MM.1S (cell line): ENCODE data around the gene METTL1.
"Not testable (repeated sequence)": the region's sequence is repeated elsewhere in the genome, so short reads cannot be mapped to it uniquely, and the experiment has no call there.

Experiments used
- DNase-seq: peaks from one replicate; pipeline ENCODE4 v3.0.0-alpha.2; 2015
- H2AFZ ChIP-seq: fragments of 300-600 bp; sonication (generic); 2 replicates; pipeline ENCODE4 v1.6.0; 2016; ENCODE audit warnings: antibody characterized with exemption, low read length
- H3F3A ChIP-seq: fragments of 300-600 bp; sonication (generic); 2 replicates; pipeline ENCODE4 v1.6.1; 2016; ENCODE audit warnings: mild to moderate bottlenecking, antibody characterized with exemption, low read length, moderate library complexity, mixed read lengths; ENCODE audit not compliant: insufficient read depth
- H3K27ac ChIP-seq: fragments of 300-600 bp; sonication (generic); 2 replicates; pipeline ENCODE4 v1.5.1; 2016; ENCODE audit warnings: mild to moderate bottlenecking, low read length
- H3K27me3 ChIP-seq: fragments of 300-600 bp; sonication (generic); replicated peaks from 2 replicates; pipeline ENCODE4 v1.6.0; 2016; ENCODE audit warnings: low read length; ENCODE audit not compliant: insufficient read depth
- H3K36me3 ChIP-seq: fragments of 300-600 bp; sonication (generic); replicated peaks from 2 replicates; pipeline ENCODE4 v1.6.1; 2016; ENCODE audit warnings: mild to moderate bottlenecking, low read length, mixed read lengths; ENCODE audit not compliant: insufficient read depth
- H3K4me1 ChIP-seq: fragments of 300-600 bp; sonication (generic); 2 replicates; pipeline ENCODE4 v1.6.1; 2016; ENCODE audit warnings: low read length, mixed read lengths
- H3K4me2 ChIP-seq: fragments of 300-600 bp; sonication (generic); 2 replicates; pipeline ENCODE4 v1.6.0; 2016; ENCODE audit warnings: low read depth, low read length
- H3K4me3 ChIP-seq: fragments of 300-600 bp; sonication (generic); 2 replicates; pipeline ENCODE4 v1.5.1; 2016; ENCODE audit warnings: low read length, mixed read lengths
- H3K79me2 ChIP-seq: fragments of 300-600 bp; sonication (generic); 2 replicates; pipeline ENCODE4 v1.6.1; 2016; ENCODE audit warnings: mixed run types, low read length, mixed read lengths
- H3K9ac ChIP-seq: fragments of 300-600 bp; sonication (generic); 2 replicates; pipeline ENCODE4 v1.6.1; 2016; ENCODE audit warnings: low read length, mixed read lengths
- H3K9me2 ChIP-seq: fragments of 300-600 bp; sonication (generic); replicated peaks from 2 replicates; pipeline ENCODE4 v1.6.1; 2016; ENCODE audit warnings: mild to moderate bottlenecking, low read length, mixed read lengths; ENCODE audit not compliant: insufficient read depth
- H3K9me3 ChIP-seq: fragments of 300-600 bp; sonication (generic); replicated peaks from 2 replicates; pipeline ENCODE4 v1.6.1; 2016; ENCODE audit warnings: mild to moderate bottlenecking, low read length, mixed read lengths; ENCODE audit not compliant: insufficient read depth
- H4K20me1 ChIP-seq: fragments of 300-600 bp; sonication (generic); 2 replicates; pipeline ENCODE4 v1.6.1; 2016; ENCODE audit warnings: mild to moderate bottlenecking, low read length, moderate library complexity, mixed read lengths; ENCODE audit not compliant: insufficient read depth
- EZH2 ChIP-seq: fragments of 300-600 bp; sonication (generic); optimal IDR thresholded peaks from 2 replicates; pipeline ENCODE3; 2017; ENCODE audit warnings: low read depth, mild to moderate bottlenecking, antibody characterized with exemption, low read length, mixed read lengths
- EZH2phosphoT487 ChIP-seq: fragments of 300-600 bp; sonication (generic); IDR thresholded peaks from 2 replicates; pipeline ENCODE4 v1.6.1; 2018; ENCODE audit warnings: antibody characterized with exemption, low read length
- TF ChIP-seq, protein P1 (sequence below): fragments of 300-600 bp; sonication (generic); IDR thresholded peaks from 2 replicates; pipeline ENCODE4 v1.5.1; 2016; ENCODE audit warnings: antibody characterized with exemption, low read length, mixed read lengths

METTL1 gene

DNA sequence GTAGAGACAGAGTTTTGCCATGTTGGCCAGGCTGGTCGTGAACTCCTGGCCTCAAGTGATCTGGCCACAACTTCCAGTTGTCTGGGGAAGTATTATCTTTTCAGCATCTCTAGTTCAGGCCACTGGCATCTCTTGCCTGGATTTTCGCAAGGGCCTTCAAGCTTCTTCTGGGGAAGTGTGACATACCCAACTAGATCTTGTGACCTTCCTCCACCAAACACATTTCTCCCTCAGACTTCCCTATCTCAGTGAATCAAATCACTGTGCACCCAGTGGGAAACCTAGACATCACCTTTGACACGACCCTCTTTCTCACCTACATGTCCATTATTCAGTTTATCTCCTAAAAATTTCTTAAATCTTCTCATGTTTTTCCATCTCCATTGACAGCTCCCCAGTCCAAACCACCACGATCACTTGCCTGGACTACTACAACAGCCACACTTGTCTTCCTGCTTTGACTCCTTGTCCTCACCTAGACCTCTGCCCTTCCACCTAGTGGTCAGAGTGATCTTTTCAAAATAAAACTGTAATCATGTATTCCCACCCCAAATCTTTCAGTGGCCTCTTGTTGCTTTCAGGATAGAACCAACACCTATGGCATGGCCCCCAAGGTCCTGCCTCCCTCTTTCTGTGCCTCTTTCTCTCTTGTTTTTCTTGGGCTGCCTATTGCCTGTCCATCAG, 3.8 kb upstream of the METTL1 start:
- H3K79me2 ChIP-seq = peaks cover 8% of the 10 kb centered on the region
- no peak overlapping the region for H2AFZ ChIP-seq
- no peaks in the 10 kb centered on the region for H3K36me3 ChIP-seq
- H3K4me2 ChIP-seq = no peak overlapping the region
- no peaks in the 10 kb centered on the region for H3K9me3 ChIP-seq
- H4K20me1 ChIP-seq = no peaks in the 10 kb centered on the region
- H3K9ac ChIP-seq = no peak overlapping the region
- H3K27ac ChIP-seq = no peak overlapping the region
- peak; percentile 27 for DNase-seq
- H3K4me3 ChIP-seq = no peak overlapping the region
- 0 out of 2 replicates have a peak, but pooled peaks cover 4% of the 10 kb centered on the region for H3K4me1 ChIP-seq
- TF ChIP-seq, protein P1, sequence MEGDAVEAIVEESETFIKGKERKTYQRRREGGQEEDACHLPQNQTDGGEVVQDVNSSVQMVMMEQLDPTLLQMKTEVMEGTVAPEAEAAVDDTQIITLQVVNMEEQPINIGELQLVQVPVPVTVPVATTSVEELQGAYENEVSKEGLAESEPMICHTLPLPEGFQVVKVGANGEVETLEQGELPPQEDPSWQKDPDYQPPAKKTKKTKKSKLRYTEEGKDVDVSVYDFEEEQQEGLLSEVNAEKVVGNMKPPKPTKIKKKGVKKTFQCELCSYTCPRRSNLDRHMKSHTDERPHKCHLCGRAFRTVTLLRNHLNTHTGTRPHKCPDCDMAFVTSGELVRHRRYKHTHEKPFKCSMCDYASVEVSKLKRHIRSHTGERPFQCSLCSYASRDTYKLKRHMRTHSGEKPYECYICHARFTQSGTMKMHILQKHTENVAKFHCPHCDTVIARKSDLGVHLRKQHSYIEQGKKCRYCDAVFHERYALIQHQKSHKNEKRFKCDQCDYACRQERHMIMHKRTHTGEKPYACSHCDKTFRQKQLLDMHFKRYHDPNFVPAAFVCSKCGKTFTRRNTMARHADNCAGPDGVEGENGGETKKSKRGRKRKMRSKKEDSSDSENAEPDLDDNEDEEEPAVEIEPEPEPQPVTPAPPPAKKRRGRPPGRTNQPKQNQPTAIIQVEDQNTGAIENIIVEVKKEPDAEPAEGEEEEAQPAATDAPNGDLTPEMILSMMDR = peak; percentile 26
- no peak for TF ChIP-seq EZH2
- TF ChIP-seq EZH2phosphoT487 = no peak
- peaks cover 4% of the 10 kb centered on the region; the same call in 1 of the 2 replicates for H3F3A ChIP-seq
- H3K9me2 ChIP-seq = no peaks in the 10 kb centered on the region
- no peaks in the 10 kb centered on the region for H3K27me3 ChIP-seq

DNA sequence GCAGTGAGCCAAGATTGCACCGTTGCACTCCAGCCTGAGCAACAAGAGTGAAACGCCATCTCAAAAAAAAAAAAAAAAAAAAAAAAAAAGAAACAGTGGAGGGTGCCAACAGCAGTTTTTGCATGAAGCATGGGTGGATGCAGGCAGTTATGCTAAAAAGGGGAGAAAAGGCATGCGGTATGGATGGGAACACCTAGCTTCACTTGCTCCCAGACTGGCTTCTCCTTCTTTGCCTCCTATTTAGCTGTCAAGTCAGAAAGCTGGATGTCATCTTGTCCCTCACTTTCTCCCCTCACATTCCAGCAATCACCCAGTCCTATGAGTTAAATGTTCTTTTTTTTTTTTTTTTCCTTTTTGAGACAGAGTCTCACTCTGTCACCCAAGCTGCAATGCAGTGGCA, 3.1 kb upstream of the METTL1 start:
- H3K9me2 ChIP-seq = no peaks in the 10 kb centered on the region
- DNase-seq = no peak
- no peak overlapping the region for H2AFZ ChIP-seq
- H3K4me3 ChIP-seq = no peak overlapping the region
- H3K79me2 ChIP-seq = peaks cover 12% of the 10 kb centered on the region
- no peaks in the 10 kb centered on the region for H3K9me3 ChIP-seq
- no peaks in the 10 kb centered on the region for H3K27me3 ChIP-seq
- no peak overlapping the region for H3K4me2 ChIP-seq
- H3K36me3 ChIP-seq = no peaks in the 10 kb centered on the region; the same call in 1 of the 2 replicates
- H4K20me1 ChIP-seq = no peaks in the 10 kb centered on the region
- no peak overlapping the region for H3K27ac ChIP-seq
- no peak for TF ChIP-seq EZH2
- TF ChIP-seq, protein P1 = no peak
- TF ChIP-seq EZH2phosphoT487 = no peak
- peaks cover 4% of the 10 kb centered on the region; the same call in 1 of the 2 replicates for H3F3A ChIP-seq
- H3K9ac ChIP-seq = no peak overlapping the region
- H3K4me1 ChIP-seq = 0 out of 2 replicates have a peak, but pooled peaks cover 4% of the 10 kb centered on the region

DNA sequence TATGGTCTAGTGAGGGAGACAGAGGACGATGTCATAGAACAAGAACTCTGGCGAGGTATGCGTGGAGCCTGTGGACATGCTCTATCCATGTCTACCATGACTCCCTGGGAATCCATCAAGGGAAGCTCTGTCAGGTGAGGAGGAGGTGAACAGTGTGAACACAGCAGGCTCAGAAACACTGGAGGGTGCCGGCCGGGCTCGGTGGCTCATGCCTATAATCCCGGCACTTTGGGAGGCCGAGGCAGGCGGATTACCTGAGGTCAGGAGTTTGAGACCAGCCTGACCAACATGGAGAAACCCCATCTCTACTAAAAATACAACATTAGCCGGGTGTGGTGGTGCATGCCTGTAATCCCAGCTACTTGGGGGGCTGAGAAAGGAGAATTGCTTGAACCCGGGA, 2.7 kb upstream of the METTL1 start:
- peaks cover 12% of the 10 kb centered on the region for H3K79me2 ChIP-seq
- H3K27me3 ChIP-seq, H3K27ac ChIP-seq, H3K4me3 ChIP-seq, H2AFZ ChIP-seq, H3K9me3 ChIP-seq, H3K9me2 ChIP-seq, H4K20me1 ChIP-seq, DNase-seq, H3F3A ChIP-seq, H3K9ac ChIP-seq, H3K4me1 ChIP-seq, H3K36me3 ChIP-seq, H3K4me2 ChIP-seq: not testable (repeated sequence)
